Nephron (organoid): ENCODE results near the gene TBC1D17.
A peak's percentile ranks its signal among the peaks of the same experiment; 100 is the strongest.

Source experiments
- H3K27ac Mint-ChIP-seq, 3 experiments: 2 replicates each; pipeline ENCODE4 v1.8.0; 2020; ENCODE audit warnings: mixed read lengths in 3 of 3, mild to moderate bottlenecking in 2 of 3, moderate library complexity in 1 of 3
- H3K27me3 Mint-ChIP-seq: 2 replicates; pipeline ENCODE4 v1.8.0; 2021; ENCODE audit warnings: low read depth, mild to moderate bottlenecking, moderate library complexity, mixed read lengths
- H3K36me3 Mint-ChIP-seq: 2 replicates; pipeline ENCODE4 v1.8.0; 2020; ENCODE audit warnings: low read depth, mixed read lengths
- H3K4me1 Mint-ChIP-seq: 2 replicates; pipeline ENCODE4 v1.8.0; 2020; ENCODE audit warnings: mixed read lengths
- H3K4me3 Mint-ChIP-seq, 3 experiments: 2 replicates each; pipeline ENCODE4 v1.8.0; 2020; ENCODE audit warnings: mild to moderate bottlenecking in 3 of 3, mixed read lengths in 3 of 3, moderate library complexity in 2 of 3
- H3K9me3 Mint-ChIP-seq: 2 replicates; pipeline ENCODE4 v1.8.0; 2020; ENCODE audit warnings: mixed read lengths
- TF ChIP-seq, protein P1 (sequence below), 3 experiments: fragments of 200-600 bp; sonication (generic); IDR thresholded peaks; one replicate each; pipeline ENCODE4 v1.5.0; 2021; ENCODE audit warnings: antibody characterized with exemption in 3 of 3; ENCODE audit not compliant: unreplicated experiment in 3 of 3

Gene TBC1D17

DNA sequence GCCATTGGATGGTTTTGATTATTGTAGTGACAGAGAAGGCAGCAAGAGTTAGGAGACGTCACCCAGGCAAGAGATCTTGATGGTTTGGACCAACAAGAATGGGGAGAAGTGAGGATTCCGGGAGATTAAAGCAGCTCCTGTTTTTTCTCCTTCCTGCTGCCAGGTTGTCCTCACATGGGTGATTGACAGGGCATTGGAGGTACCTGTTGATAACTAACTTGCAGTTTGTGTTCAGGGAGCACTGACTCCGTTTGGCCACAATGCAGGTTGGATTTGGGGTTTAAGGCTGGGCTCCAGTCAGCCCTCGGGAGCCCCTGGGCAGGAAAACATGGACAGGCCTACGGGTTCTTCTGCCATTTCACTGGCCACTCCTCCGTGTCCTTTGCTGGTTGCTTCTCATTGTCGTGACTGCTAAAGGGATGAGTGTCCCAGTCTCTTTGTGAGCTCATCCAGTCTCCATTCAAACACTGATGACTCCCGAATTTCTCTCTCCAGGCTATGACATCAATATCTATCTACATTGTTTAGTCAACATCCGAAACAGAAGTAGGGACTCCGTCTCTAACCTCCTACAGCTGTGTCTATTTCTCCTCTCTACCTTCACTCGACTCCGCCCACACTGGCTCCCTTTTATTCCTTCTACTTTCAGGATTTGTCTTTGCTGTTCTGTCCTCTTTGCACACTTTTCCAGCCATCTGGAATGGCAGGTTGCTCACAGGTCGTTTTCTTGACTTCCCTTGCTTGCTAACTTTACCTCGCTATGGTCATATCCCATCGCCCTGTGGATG lies 27.9 kb upstream of the TBC1D17 start:
- no peaks in the 10 kb centered on the region for H3K27me3 Mint-ChIP-seq

GRCh38 chr19:49850221-49850486 lies 27.3 kb upstream of the TBC1D17 start:
- Mint-ChIP-seq H3K36me3 (peaks cover 35% of the 10 kb centered on the region), H3K9me3 (peaks cover 15% of the 10 kb centered on the region), H3K27ac (peak overlapping the region; percentile 96 to 99 (median 99)), H3K4me3 (peak overlapping the region; percentile 89 to 94 (median 91)), H3K4me1 (peaks cover 23% of the 10 kb centered on the region), H3K27me3 (no peaks in the 10 kb centered on the region)
- TF ChIP-seq, protein P1, sequence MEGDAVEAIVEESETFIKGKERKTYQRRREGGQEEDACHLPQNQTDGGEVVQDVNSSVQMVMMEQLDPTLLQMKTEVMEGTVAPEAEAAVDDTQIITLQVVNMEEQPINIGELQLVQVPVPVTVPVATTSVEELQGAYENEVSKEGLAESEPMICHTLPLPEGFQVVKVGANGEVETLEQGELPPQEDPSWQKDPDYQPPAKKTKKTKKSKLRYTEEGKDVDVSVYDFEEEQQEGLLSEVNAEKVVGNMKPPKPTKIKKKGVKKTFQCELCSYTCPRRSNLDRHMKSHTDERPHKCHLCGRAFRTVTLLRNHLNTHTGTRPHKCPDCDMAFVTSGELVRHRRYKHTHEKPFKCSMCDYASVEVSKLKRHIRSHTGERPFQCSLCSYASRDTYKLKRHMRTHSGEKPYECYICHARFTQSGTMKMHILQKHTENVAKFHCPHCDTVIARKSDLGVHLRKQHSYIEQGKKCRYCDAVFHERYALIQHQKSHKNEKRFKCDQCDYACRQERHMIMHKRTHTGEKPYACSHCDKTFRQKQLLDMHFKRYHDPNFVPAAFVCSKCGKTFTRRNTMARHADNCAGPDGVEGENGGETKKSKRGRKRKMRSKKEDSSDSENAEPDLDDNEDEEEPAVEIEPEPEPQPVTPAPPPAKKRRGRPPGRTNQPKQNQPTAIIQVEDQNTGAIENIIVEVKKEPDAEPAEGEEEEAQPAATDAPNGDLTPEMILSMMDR (IDR thresholded peaks at IDR 0.05; ENCODE audit: unreplicated experiment in 3 of 3) = no peak

More for the DNA sequence above, 27.9 kb upstream of the TBC1D17 start:
- Mint-ChIP-seq H3K27ac (peak overlapping the region; percentile 96 to 99 (median 99)), H3K4me3 (peak overlapping the region; percentile 89 to 94 (median 91)), H3K36me3 (peaks cover 35% of the 10 kb centered on the region), H3K4me1 (peaks cover 23% of the 10 kb centered on the region), H3K9me3 (peaks cover 15% of the 10 kb centered on the region)
- TF ChIP-seq, protein P1 (IDR thresholded peaks at IDR 0.05; ENCODE audit: unreplicated experiment in 3 of 3) = no peak

DNA sequence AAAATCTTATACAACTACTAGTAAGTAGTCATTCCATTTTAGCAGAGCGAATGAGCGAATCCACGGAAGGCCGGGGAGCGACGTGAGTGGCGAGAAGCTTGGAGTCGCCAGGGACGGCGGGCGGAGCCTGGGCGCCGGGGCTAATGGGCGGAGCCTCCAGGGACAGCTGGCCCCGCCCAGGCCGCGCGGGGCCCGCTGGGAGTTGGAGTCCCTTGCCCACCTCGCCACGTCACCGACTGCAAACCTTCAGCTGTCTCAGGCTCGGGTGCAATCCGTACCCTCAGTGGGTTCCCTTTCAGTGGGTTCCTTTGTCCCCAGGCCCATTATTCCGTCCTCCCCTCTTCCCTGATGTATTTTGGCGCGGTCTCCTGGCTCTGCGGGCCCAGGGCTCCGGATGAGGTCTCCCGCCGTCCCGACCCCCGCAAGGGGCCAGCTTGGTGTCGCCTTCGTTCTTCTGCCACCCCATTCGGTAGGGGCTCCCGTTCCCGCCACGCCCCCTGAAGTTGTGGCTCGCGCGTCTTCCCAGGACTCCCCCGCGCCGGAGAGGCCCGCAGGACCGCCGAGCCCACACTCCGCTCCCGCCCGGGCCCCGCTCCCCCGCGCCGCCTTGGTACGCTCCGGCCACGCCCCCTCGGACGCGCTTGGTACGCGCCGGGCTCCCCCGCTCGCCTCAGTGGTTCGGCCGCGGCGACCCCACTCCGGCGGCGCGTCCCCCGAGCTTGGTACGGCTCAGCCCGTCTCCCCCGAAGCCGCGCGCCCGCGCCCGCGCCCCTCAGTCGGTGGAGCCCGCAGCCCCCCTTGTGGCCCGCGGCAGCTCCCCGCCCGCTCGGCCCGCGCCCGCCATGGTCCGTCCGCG lies 26.8 kb upstream of the TBC1D17 start, which contains the start of gene PTOV1:
Gene PTOV1, plus strand, starts transcription at position 673 of the 856 bp plus-strand sequence.
- Mint-ChIP-seq H3K9me3 (peaks cover 15% of the 10 kb centered on the region), H3K36me3 (peaks cover 40% of the 10 kb centered on the region), H3K27ac (peak within 1 kb of the TSS; percentile 96 to 99 (median 99)), H3K4me3 (peak within 1 kb of the TSS; percentile 91 to 97 (median 94)), H3K4me1 (peaks cover 23% of the 10 kb centered on the region), H3K27me3 (no peaks in the 10 kb centered on the region)
- TF ChIP-seq, protein P1 (IDR thresholded peaks at IDR 0.05; ENCODE audit: unreplicated experiment in 3 of 3) = no peak

GRCh38 chr19:49851456-49852259 lies 25.8 kb upstream of the TBC1D17 start:
- Mint-ChIP-seq H3K27me3 (no peaks in the 10 kb centered on the region), H3K9me3 (peaks cover 15% of the 10 kb centered on the region)
- TF ChIP-seq, protein P1 (IDR thresholded peaks at IDR 0.05; ENCODE audit: unreplicated experiment in 3 of 3) = no peak

DNA sequence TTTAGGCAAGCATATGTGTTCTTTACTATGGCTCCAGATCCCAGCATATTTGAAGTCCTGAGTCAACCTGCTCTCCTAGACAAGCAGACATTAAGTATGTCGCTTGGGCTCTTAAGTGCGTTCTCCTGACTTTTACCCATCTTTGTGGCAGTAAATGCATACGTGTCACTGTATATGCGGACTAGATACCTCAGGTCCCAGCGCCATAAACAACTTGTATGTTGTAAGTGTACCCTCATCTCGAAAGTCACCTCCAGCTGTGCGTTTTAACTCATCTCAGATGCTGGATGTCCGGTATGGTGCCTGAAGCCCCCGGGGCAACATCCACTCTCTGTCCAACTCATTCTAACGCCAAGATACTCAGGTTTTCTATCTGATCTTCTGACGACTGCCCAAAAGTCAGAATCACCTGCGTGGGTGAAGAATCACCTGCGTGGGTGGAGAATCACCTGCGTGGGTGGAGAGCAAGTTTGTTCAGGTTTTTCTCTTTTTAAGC lies 24.8 kb upstream of the TBC1D17 start:
- H3K36me3 Mint-ChIP-seq = peaks cover 39% of the 10 kb centered on the region
- peak overlapping the region; percentile 83 to 93 (median 88) for H3K27ac Mint-ChIP-seq
- peaks cover 23% of the 10 kb centered on the region for H3K4me1 Mint-ChIP-seq
- TF ChIP-seq, protein P1 (IDR thresholded peaks at IDR 0.05; ENCODE audit: unreplicated experiment in 3 of 3) = no peak
- no peaks in the 10 kb centered on the region for H3K27me3 Mint-ChIP-seq
- peaks cover 13% of the 10 kb centered on the region for H3K9me3 Mint-ChIP-seq
- H3K4me3 Mint-ChIP-seq = peak overlapping the region; percentile 85 to 97 (median 94)

More at GRCh38 chr19:49851456-49852259, 25.8 kb upstream of the TBC1D17 start:
- Mint-ChIP-seq H3K27ac (peak overlapping the region; percentile 83 to 93 (median 88)), H3K36me3 (peaks cover 40% of the 10 kb centered on the region), H3K4me1 (peaks cover 23% of the 10 kb centered on the region), H3K4me3 (peak overlapping the region; percentile 85 to 97 (median 94))
